Sigmoid colon (tissue), 7 donors: ENCODE data around the gene TPR. TPM values are rescaled to one million over a fixed set of nuclear protein-coding genes. Genes with fewer than 3 reads are reported as not detected.

Experiments
- DNase-seq: peaks from one replicate; pipeline ENCODE4 v3.0.0-alpha.2; 2019
- H3K27ac ChIP-seq, 4 donors: fragments of 200-600 bp; sonication (generic); one replicate each; pipeline ENCODE4 v1.5.1; 2016 to 2019; ENCODE audit warnings: mild to moderate bottlenecking in 1 of 4
- H3K27me3 ChIP-seq, 3 donors: fragments of 200-600 bp; sonication (generic); one replicate each; pipeline ENCODE4 v1.5.1; 2019; ENCODE audit warnings: mild to moderate bottlenecking in 1 of 3
- H3K36me3 ChIP-seq, 4 donors: fragments of 200-600 bp; sonication (generic); one replicate each; pipeline ENCODE4 v1.5.1; 2016 to 2019
- H3K4me1 ChIP-seq, 4 donors: fragments of 200-600 bp; sonication (generic); one replicate each; pipeline ENCODE4 v1.5.1; 2017 to 2019
- H3K4me3 ChIP-seq, 4 donors: fragments of 200-600 bp; sonication (generic); one replicate each; pipeline ENCODE4 v1.5.1; 2017 to 2019; ENCODE audit warnings: mild to moderate bottlenecking in 2 of 4, moderate library complexity in 1 of 4
- H3K9me3 ChIP-seq, 4 donors: fragments of 200-600 bp in 3 of 4; sonication (generic) in 3 of 4; one replicate each; pipeline versions ENCODE4 v1.5.1 to v1.6.1; 2013 to 2019
- EP300 ChIP-seq, 4 donors: sonication (generic); formaldehyde crosslinking; IDR thresholded peaks; one replicate each; pipeline ENCODE4 v1.6.1; 2017; ENCODE audit warnings: antibody characterized with exemption in 4 of 4
- POLR2A ChIP-seq, 2 donors: fragments of 450-650 bp; IDR thresholded peaks; one replicate each; pipeline ENCODE4 v1.6.1; 2016; ENCODE audit warnings: antibody characterized with exemption in 2 of 2, mild to moderate bottlenecking in 2 of 2, moderate library complexity in 2 of 2
- POLR2AphosphoS5 ChIP-seq, 4 donors: sonication (generic); formaldehyde crosslinking; IDR thresholded peaks; one replicate each; pipeline ENCODE4 v1.6.1; 2017; ENCODE audit warnings: antibody characterized with exemption in 4 of 4
- WGBS, 2 donors: extraction: QIAGEN DNeasy Blood & Tissue Kit; methylation state at CpG; one replicate each; pipeline ENCODE4 v1.1.7; 2013; 5-methylcytosine and 5-hydroxymethylcytosine counted together
- intact Hi-C: fragments of 100-400 bp; cut with DNase I; formaldehyde crosslinking; loops from one replicate; pipeline ENCODE4 v1.15.1; 2023
- polyA plus RNA-seq, 3 donors: library from polyadenylated mRNA; stranded (reverse); fragments of 200-250 nt; gene quantifications; one replicate each; pipeline ENCODE4 v1.2.3, GENCODE V29; 2013
- total RNA-seq, 4 donors: library from RNA; depleted of rRNA; stranded (reverse); fragments of >200 nt; gene quantifications; one replicate each; pipeline ENCODE4 v1.1.0, GENCODE V29; 2016
- TF ChIP-seq, protein P1 (sequence below), 4 experiments: fragments of 450-650 bp in 3 of 4; fragments of 200-600 bp in 1 of 4; IDR thresholded peaks; one replicate each; pipeline ENCODE4 v1.5.1; 2016 to 2019; ENCODE audit warnings: antibody characterized with exemption in 4 of 4, mild to moderate bottlenecking in 3 of 4, moderate library complexity in 2 of 4
- donor health status: healthy with polysubstance abuse.
- donor health status: Bipolar disorder and iron deficiency.
- donor health status: healthy.

The TPR gene
- 10 to 100 TPM; 63.2 to 80.6 (median 72.1) TPM for total RNA-seq
- 10 to 100 TPM in 1 of 3 donors, 1 to 10 TPM in 2; 5.1 to 26.3 (median 9.6) TPM for polyA plus RNA-seq

DNA sequence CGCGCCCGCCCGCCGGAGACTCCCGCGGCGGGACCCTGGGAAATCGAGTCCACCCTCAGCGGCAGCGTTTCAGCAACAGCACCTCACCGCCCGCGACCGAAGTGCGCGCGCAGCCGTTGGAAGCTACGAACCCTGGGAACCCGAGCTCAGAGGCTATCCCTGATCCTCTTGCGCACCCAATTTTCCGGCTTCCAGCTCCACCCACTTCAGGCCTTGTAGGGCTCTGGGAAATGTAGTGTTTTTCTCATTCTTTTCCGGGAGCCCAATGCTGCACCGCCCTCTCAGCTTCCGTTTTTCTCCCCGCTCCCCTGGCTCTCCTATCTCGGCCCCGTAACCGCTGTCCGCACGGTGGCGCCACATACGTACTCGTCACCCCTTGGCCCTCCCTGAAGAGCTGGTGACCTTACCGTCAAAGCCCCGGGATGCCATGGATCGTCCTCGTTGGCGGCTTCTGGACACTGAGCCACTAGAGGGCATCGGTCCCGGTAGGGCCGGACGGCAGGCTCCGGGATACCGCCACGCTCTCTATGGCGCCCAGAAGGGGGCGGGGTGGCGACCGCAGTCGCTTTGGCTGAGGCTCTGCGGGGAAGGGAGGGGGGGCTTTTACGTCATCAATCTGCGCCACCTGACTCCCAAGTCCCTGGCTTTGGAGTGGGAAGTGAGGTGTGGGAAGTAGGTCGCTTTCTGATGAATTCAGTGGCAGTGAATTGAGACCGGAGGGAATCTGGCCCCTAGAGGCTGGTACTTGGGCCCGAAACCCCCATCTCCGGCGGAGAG lies at the start of gene TPR, which contains the start of gene ODR4:
Gene TPR (minus strand): TSS at position 102 of the 777 bp plus-strand sequence. CDS start 225 bp downstream, outside the sequence.
Gene ODR4 (plus strand): TSS at position 687 of the 777 bp plus-strand sequence. CDS start 3,948 bp downstream, outside the sequence.
- Histone ChIP-seq H3K27me3 (no peaks in the 10 kb centered on the region), H3K36me3 (peaks cover 0 to 32% (median 5%) of the 10 kb centered on the region in 4 donors), H3K4me1 (peaks cover 0 to 41% (median 28%) of the 10 kb centered on the region in 4 donors), H3K9me3 (no peaks in the 10 kb centered on the region), H3K27ac (peak within 1 kb of the TSS; percentile 91 to 97 (median 96)), H3K4me3 (peak within 1 kb of the TSS; percentile 77 to 89 (median 82))
- 0% methylated on average over 60 of the region's 60 CpGs for WGBS, 2 donors
- TF ChIP-seq POLR2A (IDR thresholded peaks at IDR 0.05) = peak; percentile 56 to 66
- TF ChIP-seq, protein P1, sequence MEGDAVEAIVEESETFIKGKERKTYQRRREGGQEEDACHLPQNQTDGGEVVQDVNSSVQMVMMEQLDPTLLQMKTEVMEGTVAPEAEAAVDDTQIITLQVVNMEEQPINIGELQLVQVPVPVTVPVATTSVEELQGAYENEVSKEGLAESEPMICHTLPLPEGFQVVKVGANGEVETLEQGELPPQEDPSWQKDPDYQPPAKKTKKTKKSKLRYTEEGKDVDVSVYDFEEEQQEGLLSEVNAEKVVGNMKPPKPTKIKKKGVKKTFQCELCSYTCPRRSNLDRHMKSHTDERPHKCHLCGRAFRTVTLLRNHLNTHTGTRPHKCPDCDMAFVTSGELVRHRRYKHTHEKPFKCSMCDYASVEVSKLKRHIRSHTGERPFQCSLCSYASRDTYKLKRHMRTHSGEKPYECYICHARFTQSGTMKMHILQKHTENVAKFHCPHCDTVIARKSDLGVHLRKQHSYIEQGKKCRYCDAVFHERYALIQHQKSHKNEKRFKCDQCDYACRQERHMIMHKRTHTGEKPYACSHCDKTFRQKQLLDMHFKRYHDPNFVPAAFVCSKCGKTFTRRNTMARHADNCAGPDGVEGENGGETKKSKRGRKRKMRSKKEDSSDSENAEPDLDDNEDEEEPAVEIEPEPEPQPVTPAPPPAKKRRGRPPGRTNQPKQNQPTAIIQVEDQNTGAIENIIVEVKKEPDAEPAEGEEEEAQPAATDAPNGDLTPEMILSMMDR (IDR thresholded peaks at IDR 0.05) = peak; percentile 83 to 98 (median 90)
- TF ChIP-seq EP300 (IDR thresholded peaks at IDR 0.05) = peak in 1 of 4 donors; percentile 30
- peak; percentile 71 to 98 (median 88) for TF ChIP-seq POLR2AphosphoS5 (IDR thresholded peaks at IDR 0.05)
- peak; percentile 99 for DNase-seq
- intact Hi-C loops = loop anchor here (10.0 kb wide), 1 partner anchor 1621 kb away; the partner anchor contains the start of gene EDEM3

DNA sequence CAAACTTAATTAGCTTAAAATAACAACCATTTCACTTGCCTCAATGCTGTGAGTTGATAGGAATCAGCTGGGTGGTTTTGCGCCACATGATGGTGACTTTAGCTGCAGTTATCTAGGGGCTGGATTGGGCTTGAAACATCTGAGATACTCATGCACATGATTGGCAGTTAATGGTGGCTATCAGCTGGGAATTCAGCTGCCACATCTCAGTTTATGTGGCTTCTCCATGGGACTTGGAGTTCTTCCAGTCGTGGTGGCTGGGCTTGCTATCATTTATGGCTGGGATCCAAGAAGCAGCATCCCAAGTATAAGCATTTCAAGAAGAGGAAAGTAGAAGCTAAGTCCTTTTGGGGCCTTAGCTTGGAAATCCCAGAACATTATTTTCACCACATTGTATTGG lies 49.5 kb upstream of the TPR start:
- TF ChIP-seq, protein P1 (IDR thresholded peaks at IDR 0.05) = no peak
- no peak for TF ChIP-seq POLR2AphosphoS5 (IDR thresholded peaks at IDR 0.05)
- no peak for TF ChIP-seq EP300 (IDR thresholded peaks at IDR 0.05)
- intact Hi-C loops = no loop called here
- Histone ChIP-seq H3K4me3 (no peak overlapping the region), H3K4me1 (no peaks in the 10 kb centered on the region), H3K27me3 (no peaks in the 10 kb centered on the region), H3K36me3 (peaks cover 0 to 28% (median 5%) of the 10 kb centered on the region in 4 donors), H3K9me3 (no peaks in the 10 kb centered on the region), H3K27ac (no peak overlapping the region)
- 55 to 68% methylated on average over 2 of the region's 2 CpGs for WGBS, 2 donors
- no peak for DNase-seq

DNA sequence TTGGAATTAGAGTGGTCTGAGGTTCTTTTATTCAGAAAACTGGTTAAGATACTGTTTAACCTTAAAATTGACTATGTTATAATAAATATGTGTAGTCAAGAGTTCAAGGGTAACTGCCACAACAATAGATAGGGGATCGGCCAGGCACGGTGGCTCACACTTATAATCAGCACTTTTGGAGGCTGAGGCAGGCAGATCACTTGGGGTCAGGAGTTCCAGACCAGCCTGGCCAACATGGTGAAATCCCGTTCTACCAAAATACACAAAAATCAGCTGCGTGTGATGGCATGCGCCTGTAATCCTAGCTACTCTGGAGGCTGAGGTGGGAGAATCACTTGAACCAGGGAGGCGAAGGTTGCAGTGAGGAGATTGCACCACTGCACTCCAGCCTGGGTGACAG lies 46.4 kb upstream of the TPR start:
- no peak overlapping the region for H3K27ac ChIP-seq

DNA sequence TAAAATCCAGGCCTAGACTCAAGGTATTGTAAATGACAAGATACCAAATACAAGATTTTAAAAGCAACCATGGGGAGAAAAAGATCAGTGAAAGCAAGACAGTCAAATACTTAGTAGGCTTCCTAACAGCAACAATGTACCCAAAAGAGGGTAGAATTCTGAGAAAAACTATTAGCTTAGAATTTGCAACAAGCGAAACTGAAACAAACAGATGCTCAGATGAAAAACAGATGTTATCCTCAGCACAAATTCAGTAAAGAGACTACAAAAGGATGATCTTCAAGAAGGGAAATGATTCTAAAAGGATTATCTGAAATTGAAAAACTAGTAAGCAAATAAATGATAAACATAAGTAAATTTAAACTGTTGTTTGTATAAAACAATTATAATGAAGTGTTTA lies 45.9 kb upstream of the TPR start:
- H3K36me3 ChIP-seq = peaks cover 0 to 39% (median 5%) of the 10 kb centered on the region in 4 donors
- WGBS, 2 donors = 73 to 84% methylated on average over 1 of the region's 1 CpG
- no peak overlapping the region for H3K4me3 ChIP-seq
- TF ChIP-seq POLR2AphosphoS5 (IDR thresholded peaks at IDR 0.05) = peak in 1 of 4 donors; percentile 8
- no peak for TF ChIP-seq EP300 (IDR thresholded peaks at IDR 0.05)
- no peaks in the 10 kb centered on the region for H3K4me1 ChIP-seq
- H3K9me3 ChIP-seq = no peaks in the 10 kb centered on the region
- DNase-seq = no peak
- intact Hi-C loops = no loop called here
- no peak overlapping the region for H3K27ac ChIP-seq
- no peaks in the 10 kb centered on the region for H3K27me3 ChIP-seq

More for the DNA sequence above, 46.4 kb upstream of the TPR start:
- peaks cover 0 to 39% (median 5%) of the 10 kb centered on the region in 4 donors for H3K36me3 ChIP-seq
- no peak for TF ChIP-seq POLR2A (IDR thresholded peaks at IDR 0.05)
- TF ChIP-seq, protein P1 (IDR thresholded peaks at IDR 0.05) = no peak
- no peak for TF ChIP-seq EP300 (IDR thresholded peaks at IDR 0.05)
- no peak for TF ChIP-seq POLR2AphosphoS5 (IDR thresholded peaks at IDR 0.05)
- WGBS, 2 donors = 91 to 92% methylated on average over 6 of the region's 6 CpGs
- H3K4me3 ChIP-seq = no peak overlapping the region
- DNase-seq = no peak
- no peaks in the 10 kb centered on the region for H3K9me3 ChIP-seq
- intact Hi-C loops = no loop called here
- no peaks in the 10 kb centered on the region for H3K4me1 ChIP-seq
- no peaks in the 10 kb centered on the region for H3K27me3 ChIP-seq

DNA sequence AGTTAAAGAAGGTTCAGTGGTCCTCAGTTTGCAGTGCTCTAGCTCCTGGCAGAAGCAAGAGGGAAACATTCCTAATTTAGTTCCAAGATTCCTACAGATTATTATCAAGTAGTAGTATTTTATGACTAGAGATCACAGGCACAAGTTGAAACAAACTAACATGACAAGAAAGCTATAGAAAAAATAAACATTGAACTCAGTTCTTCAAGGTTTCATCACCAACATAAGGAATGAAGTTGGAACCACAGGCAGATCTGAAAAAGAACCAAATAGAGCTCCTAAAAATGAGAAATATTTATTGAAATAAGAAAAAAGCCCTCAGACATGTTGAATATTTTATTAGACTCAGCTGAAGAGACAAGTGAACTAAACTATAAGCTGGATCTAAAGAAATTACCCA lies 45.3 kb upstream of the TPR start:
- Histone ChIP-seq H3K4me1 (no peaks in the 10 kb centered on the region), H3K27me3 (no peaks in the 10 kb centered on the region), H3K36me3 (peaks cover 0 to 39% (median 5%) of the 10 kb centered on the region in 4 donors), H3K27ac (no peak overlapping the region), H3K9me3 (no peaks in the 10 kb centered on the region), H3K4me3 (no peak overlapping the region)
- intact Hi-C loops = no loop called here
- TF ChIP-seq EP300 (IDR thresholded peaks at IDR 0.05) (no peak), POLR2A (IDR thresholded peaks at IDR 0.05) (no peak), POLR2AphosphoS5 (IDR thresholded peaks at IDR 0.05) (no peak)
- TF ChIP-seq, protein P1 (IDR thresholded peaks at IDR 0.05) = no peak
- DNase-seq = no peak
